NCI-H748 treated with DMSO at 0.1 percent for 48 hours (cell line): ENCODE results near the gene MTHFD1.

Experiments
- DNase-seq: peaks from one replicate; lab custom pipeline; 2025; lab: John Stamatoyannopoulos, UW

Gene MTHFD1

DNA sequence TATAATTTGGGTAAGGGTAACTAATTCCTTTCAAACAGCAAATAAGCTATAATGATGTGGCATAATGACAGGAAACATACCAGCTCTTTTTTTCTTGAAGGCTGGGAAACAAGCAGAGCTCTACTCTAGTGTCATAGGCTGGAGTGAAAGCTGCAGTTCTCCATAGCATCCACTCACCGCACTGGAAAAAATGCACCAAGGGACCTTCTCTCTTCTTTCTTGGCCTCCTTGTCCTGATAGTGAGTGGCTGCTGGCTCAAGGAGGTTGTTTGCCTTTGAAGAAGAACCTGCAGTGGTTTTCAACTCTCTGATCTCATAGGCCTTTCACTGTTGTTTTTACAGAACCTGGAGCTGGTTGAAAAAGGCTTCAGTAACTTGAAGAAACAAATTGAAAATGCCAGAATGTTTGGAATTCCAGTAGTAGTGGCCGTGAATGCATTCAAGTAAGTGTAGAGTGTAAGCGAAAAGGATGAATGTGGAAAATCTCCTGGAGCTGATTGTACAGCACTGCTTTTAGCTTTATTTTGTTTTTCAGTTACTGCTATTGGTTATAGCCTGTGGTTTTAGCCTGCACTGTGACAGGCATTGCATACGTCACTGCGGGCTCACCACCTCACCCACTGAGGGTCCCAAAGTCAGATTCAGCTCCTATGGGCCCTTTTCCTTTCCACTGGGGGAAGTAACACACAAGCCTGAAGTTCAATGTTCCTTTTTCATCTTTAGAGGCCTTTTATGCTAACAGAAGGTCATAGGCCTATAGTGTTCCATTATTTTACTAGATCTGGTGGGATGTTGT lies 59.9 kb downstream of the MTHFD1 start:
- DNase-seq: no peak

DNA sequence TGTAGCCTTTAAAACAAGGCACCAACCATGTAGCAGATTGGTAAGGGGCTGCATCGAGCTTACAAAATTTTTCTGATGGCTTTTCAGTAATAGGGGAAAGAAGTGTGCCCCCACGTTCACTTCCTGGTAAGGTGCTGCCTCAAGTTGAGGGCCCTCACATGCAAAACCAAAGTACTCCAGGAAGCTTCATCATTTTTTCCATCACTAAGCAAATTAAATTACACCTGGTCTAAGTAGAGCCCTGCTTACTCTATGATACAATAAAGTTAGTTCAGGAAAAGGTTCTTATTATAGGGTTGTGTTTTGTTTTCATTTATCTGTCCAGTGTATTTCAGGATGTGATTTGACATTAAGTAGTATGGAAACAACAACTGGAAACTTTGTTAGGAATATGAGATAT lies 62.1 kb downstream of the MTHFD1 start:
- DNase-seq: no peak

DNA sequence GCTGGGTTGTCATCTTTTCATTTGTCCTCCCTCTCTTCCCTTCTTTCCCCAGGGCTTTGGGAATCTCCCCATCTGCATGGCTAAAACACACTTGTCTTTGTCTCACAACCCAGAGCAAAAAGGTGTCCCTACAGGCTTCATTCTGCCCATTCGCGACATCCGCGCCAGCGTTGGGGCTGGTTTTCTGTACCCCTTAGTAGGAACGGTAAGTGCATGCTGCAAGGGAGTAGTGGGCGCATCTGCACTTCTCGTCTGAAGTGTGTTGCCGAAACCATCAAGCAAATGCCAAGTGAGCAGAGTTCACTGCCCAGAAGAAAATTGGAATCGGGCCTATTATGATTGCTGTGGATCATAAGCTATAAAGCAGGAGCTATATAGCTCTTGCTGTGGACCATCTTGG lies 66.5 kb downstream of the MTHFD1 start:
- no peak for DNase-seq

DNA sequence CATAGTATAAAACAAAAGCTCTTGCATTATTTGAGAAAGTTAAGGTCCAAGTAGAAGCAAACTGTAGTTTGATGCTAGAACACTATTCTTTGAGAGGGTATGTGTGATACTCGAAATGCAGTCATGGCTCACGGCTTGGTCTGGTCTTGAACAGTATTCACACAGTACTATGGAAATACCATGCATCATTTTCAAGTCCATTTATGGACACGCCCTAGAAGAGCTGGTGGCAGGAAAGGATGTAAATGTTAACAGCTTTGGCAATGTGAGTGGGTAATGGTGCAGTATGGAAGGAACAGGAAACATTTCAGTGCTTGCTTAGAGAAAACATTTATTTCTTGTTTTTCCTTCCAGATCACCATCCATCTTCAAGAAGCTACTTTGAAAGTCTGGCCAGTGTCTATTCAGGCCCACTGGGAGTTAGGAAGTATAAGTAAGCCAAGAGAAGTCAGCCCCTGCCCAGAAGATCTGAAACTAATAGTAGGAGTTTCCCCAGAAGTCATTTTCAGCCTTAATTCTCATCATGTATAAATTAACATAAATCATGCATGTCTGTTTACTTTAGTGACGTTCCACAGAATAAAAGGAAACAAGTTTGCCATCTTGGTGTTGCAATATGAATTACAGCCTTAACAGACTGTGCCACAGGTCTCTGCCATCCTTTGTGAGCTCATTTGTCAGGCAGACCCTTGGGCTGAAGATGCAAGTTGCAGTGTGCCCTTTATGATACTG lies 71.4 kb downstream of the MTHFD1 start:
- DNase-seq: no peak

DNA sequence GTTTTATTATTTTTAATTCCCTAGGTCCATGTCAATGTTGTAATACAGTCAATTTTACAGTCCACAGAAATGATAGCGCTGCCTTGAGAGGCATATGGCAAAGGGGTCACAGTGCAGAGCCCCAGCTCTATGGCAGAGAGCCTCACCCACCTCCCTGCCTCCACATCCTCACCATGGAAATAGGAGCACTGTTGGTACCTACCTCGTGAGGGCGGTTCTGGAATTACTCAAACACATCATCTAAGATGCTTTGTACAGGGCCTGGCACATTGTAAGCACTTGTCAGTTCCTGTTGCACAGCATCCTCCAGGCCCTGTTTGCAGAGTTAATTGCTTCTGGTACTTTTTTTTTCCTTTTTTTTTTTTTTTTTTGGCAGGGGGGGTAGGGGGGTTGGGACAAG lies 73.1 kb downstream of the MTHFD1 start:
- DNase-seq: no peak

DNA sequence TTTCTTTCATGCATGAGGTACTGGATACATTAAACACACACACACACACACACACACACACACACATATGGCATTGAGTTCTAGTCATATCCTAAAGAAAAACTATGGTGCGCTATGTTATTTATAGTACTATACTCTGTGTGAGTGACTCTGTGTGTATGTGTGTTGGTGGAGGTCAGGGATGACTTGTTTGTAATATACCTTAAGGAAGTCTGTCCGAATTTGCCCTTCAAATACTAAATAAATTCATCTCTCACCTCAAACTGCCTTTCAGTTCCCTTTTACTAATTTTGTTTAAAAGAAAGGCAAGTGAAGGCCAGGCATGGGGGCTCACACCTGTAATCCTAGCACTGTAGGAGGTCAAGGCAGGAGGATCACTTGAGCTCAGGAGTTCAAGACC lies 75.0 kb downstream of the MTHFD1 start:
- no peak for DNase-seq

DNA sequence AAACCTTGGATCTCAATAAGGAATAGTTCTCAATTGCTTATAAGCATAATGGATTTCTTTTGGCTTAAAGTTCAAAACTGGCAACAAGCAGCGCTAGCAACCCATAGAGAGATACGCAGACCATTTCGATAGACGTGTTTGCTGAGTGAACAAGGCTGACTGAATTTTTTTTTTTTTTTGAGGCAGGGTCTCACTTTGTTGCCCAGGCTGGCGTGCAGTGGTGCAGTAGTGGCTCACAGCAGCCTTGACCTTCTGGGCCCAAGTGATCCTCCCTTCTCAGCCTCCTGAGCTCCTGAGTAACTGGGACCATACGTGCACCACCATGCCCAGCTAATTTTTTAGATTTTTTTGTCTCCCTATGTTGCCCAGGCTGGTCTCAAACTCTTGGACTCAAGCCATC lies 75.7 kb downstream of the MTHFD1 start:
- DNase-seq: no peak

DNA sequence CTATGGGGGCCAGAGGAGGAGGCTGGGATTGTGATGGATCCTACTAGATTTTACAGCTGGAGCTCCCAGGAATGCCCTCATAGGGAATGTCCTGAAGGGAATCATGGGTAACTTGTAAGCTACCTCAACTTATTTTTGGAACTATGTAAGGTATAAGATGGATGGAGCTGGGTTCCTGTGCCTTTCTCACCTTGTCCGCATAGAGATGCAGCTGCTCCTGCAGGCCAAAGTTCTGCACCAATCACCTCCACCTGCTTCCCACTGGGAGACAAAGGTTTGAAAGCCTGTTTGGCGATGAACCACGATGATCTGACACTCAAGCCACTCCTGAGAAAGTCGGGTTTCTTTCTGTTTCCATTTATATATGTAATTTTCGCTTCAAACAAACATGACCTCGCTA lies 76.5 kb downstream of the MTHFD1 start:
- peak; percentile 29 for DNase-seq

DNA sequence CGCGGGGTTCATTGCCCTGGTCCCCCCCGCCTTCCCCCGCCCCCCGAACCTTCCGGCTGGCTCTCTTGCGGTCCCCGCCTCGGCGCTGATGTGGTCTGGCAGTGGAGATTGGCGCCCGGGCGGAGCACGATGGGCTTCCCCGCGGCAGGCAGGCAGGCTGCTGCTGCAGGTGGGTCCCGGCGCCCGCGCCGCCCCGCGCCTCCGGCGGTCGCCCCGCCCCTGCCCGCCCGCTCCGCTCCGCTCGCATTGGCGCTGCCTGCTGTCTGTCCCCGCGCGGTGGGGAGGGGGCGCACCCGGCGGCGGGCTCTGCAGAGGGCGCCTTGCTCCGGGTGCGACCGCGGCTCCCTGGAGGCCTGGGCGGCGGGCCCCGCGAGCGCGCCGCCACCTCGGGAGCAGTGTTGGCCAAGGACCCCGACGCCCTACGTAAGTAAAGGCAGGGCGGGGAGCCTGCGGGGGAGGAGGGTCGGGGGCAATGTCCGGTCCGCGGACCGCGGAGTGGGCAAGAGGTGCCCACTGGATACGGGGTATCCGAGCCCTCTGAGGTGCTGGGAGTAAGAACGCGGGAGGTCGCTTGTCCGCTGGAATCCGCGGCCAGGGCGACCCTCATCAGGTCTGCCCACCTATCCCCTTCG lies 77.2 kb downstream of the MTHFD1 start, which contains the start of gene AKAP5:
Gene AKAP5, plus strand, starts transcription at position 309 of the 632 bp plus-strand sequence. CDS start 2,896 bp downstream, outside the sequence.
- DNase-seq: peak; percentile 65

DNA sequence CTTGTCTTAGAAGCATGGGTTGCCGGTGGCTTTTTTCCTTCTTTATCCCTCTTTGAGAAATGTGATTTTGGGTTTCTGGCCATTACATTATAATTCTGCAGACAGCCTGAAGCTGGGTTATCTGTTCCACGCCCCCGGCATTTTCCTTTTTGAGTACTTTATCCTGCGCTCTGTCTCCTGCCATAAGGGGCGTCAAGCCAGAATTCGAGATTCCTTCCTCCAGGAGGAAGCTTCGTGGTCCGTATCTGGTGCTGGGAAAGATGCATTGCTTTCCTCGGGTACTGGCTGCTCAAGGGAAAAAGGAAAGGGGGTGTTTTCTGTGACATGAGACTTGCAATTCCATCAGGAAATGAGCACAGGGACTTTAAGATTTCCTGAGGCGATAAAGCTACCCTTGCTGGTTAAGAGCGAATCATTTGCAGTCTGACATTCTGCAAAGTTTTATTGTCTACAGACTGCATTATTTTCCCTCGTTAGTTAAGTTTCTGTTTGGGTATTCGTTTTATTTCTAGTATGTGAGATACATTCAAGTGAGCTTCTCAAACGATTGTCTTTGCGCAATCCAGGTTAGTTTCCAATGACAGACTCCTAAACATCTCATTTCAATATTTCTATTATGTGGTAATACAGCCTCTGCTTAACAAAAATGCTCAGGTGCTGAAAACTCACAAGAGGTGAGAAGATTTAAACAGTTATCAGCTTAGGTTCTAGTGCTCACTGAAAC lies 77.8 kb downstream of the MTHFD1 start:
- DNase-seq: peak; percentile 20

DNA sequence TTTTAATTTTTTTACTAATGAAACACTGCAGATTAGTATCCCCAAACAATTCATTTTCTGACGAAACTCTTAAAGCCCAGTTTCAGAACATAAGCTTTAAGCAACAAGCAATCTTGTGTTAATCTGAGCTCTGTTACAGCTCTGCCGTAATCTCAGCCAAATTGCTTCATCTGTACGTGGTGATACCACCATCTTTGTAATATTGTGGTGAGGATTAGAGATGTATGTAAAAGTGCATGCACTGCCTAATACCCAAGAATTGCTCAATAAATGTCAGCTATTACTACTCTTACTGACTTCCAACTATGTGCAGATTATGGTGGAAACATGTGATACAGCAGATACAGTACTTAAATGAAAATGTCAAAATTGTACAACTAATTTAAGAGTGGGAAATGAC lies 78.9 kb downstream of the MTHFD1 start:
- no peak for DNase-seq

DNA sequence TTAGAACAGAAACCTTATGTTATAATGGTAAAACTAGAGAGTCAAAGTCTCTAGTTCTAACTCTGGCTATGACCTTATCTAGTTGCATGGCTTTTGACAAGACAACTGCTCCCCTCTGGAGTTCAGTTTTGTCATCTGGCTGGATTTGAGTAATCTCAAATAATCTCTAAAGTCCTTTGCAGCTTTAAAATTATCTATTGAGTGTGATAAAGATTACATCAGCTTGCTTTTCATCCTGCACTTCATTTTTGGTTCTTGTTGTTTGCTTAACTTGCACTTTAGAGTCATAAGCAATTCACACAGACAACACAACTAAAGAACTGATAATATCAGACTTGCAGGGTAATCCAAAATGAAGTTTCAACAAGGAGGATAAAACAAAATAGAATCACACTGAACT lies 79.4 kb downstream of the MTHFD1 start:
- no peak for DNase-seq

DNA sequence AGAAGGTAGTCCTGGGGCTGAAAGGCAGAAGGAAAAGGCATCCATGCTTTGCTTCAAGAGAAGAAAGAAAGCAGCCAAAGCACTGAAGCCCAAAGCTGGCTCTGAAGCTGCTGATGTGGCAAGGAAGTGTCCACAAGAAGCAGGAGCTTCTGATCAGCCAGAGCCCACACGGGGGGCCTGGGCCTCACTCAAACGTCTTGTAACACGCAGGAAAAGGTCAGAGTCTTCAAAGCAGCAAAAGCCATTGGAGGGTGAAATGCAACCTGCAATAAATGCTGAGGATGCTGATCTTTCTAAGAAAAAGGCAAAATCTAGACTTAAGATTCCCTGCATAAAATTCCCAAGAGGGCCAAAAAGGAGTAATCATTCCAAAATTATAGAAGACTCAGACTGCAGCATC lies 80.3 kb downstream of the MTHFD1 start:
- DNase-seq: no peak

DNA sequence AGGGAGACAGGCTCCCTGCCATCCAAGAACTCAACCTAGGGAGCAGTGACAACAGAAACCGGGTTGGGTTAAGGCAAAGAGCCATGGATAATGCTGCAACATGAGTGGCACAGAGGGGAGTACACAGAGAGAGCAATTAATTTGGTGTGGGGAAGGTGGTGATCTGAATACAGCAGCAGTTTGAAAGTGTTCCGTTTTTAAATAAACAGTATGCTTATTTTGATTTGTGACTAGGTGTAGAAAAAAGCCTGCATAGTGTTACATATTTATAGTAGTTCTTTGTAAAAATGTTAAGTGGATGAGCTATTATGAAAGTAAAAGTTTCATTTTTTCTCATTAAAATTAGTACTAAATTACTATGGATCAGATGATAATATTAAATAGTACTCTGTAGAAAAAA lies 85.9 kb downstream of the MTHFD1 start:
- no peak for DNase-seq

DNA sequence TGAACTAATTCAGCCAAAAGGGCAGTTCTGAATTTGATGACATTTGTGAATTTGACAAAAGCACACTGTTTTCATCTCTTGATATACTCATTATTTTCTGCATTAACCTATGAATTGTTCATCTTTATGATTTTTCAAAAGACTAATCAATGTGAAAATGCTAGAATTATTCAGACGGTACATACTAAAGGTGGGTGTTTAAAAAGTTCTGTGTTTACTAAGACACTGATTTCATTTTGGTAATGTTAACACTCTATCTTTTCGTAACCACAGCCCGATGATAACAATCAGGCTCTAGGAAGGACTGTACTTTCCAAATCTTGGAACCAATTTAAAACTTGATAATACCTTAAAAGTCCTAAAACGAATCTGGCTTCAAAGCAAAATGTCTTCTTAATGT lies 86.5 kb downstream of the MTHFD1 start:
- no peak for DNase-seq

DNA sequence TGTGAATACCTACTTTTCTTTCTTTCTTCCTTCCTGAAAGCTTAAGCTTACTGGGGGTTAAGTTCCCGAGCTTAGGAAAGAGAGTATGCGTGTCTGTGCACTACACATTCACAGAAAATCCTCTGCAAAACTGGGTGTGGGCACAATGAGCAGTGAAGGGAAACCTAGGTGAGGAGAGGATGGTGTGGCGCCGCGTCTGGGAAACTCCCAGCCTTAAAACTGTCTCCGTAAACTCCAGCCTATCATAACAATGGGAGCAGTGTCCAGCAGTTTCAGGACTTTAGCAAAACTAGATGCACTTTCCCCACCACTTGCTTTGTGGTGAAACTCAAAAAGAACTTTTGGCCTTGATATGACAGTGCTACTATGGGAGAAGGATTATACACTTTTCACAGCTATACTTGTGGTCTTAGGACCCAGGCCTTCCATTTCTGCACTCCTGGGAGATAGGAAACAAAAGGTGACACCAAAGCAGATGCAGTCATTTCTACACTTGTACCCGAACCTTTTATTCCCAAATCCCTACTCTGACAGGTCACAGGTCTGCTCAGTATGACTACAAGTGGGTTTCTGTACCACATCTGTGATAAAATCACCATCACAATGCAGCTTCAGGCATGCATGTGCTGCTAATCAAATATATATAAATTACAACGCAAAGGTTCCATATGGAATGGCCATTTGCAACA lies 87.6 kb downstream of the MTHFD1 start:
- DNase-seq: no peak

DNA sequence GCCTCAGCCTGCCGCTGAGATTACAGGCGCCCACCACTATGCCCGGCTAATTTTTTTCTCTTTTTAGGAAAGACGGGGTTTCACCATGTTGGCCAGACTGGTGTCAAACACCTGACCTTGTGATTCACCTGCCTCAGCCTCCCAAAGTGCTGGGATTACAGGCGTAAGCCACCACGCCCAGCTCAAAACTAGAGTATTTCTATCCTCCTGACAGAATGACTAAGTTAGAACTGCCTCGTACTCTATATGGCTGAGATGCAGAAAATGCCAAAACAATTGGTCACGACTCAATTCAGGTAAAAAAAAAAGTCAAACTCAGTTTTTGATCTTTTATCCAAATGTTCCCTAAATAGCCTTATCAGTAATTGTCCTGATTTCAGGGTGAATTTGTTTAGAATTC lies 88.3 kb downstream of the MTHFD1 start:
- no peak for DNase-seq

DNA sequence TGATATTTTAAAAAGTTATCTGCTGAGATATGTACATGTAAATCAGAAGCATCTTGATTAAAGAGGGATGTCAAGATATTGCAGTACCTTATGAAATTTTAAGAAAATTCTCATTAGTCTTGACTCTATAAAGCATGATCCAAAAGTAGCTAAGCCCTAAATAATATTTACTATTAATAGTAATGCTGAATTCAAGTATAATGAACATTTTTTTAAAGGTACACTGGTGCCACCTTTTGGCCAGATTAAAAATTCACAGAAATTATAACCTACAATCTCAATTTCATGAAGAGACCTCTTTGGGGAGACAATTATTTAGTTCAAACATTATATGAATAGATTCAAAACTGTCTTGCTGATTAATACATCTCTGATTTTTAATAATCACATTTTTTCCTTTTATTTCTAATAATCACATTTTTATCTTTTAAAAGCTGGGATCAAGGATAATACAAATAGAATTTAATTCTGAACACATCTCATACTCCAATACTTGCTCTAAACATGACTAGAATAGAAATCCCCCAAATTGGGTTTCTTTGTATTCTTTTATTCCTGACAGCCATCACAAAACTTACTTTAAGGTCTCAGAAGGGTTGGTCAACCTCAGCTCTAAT lies 90.6 kb downstream of the MTHFD1 start:
- DNase-seq: no peak

DNA sequence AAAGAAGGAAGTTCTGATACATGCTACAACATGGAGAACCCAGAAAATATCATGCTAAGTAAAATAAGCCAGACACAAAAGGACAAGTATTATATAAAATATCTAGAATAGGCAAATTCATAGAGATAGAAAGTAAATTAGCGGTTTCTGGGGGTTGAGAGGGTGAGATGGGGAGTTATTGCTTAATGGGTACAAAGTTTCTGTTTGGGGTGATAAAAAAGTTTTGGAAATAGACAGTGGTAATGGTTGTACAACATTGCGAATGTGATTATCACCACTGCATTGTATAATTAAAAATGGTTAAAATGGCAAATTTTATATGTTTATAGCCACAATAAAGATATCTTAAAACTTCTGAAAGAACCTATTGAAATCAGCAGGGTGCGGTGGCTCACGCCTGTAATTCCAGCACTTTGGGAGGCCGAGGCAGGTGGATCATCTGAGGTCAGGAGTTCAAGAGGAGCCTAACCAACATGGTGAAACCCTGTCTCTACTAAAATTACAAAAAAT lies 100.5 kb downstream of the MTHFD1 start:
- no peak for DNase-seq

DNA sequence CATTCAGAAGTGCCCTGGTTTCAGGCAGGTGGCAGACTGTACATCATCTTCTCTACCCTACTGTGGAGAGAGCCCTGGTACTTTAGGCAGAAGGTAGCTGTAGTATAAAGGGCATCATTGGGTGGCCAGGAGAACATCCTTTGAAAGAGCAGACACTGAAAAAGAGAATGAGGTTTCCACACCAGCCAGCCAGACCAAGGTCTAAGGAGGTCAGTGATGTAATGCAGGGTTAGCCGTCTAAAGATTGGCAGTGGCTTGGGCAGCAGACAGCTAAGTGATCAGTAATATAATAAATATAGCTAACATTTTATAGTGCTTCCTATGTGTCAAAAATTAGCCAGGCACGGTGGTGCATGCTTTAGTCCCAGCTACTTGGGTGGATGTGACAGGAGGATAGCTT lies 103.5 kb downstream of the MTHFD1 start:
- DNase-seq: no peak

DNA sequence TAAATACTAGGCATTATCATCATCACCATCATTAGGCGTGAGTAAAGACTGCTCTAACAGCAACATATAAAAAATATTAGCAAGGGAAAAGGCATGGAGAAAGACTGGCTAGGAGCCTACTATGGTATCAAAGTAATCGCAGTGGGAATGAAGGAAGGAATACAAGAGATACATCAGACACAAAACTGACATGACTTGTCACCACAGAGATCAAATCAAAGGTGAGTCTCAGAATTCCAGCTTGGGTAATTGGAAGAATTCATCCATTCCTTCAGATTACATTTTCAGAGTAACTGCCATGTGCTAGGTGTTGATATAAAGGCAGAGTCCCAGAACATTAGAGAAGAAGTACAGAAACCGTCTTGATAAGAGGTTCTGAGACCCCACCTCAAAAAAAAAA lies 105.3 kb downstream of the MTHFD1 start:
- no peak for DNase-seq
